ENCODE measurements around the gene MPZL1. TPM values are rescaled to one million over a fixed set of nuclear protein-coding genes. Genes with fewer than 3 reads are reported as not detected.

The MPZL1 gene
- total and polyA plus RNA-seq, 2 of the 8 experiments (the other 6 are each of a cell fraction or from before 2014, with no cell fraction given) = 37.8 to 120 TPM

DNA sequence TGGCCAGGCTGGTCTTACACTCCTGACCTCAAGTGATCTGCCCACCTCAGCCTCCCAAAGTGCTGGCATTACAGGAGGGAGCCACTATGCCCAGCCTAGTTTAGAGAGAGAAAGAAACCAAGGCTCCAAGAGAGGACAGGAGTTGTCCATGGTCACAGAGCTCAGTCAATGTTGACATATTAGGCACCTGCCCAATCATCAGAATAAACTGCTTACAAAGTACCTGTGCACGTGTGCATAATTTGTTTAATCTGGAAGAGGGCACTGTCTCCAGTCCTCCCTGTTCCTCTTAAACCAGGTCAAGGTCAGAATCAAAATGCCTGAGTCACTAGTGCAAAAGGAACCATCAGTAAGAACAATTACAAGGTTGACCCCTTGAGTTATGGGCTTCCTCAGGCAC, 20.3 kb upstream of the MPZL1 start:
- H2BK15ac ChIP-seq (ENCODE audit: low read length) = no peak overlapping the region
- H3K79me2 ChIP-seq (ENCODE audit: control insufficient read depth in 1 of 2, insufficient read depth in 2 of 2, low read length in 2 of 2) = no peaks in the 10 kb centered on the region
- H3K9ac ChIP-seq (replicated peaks in 1 of 4; ENCODE audit: extremely low read depth in 1 of 4, low read depth in 3 of 4, low read length in 3 of 4) = no peak overlapping the region
- H2BK20ac ChIP-seq (ENCODE audit: low read length) = no peak overlapping the region
- no peak overlapping the region for H3K56ac ChIP-seq (replicated peaks; ENCODE audit: insufficient read length, low read depth, low read length)
- no peak overlapping the region for H4K5ac ChIP-seq (ENCODE audit: insufficient read length, low read depth, low read length)
- no peak overlapping the region for H3K27ac ChIP-seq (ENCODE audit: low read depth, low read length)
- no peaks in the 10 kb centered on the region for H3K23me2 ChIP-seq (ENCODE audit: low read depth, low read length)
- FAIRE-seq (no peak), DNase-seq (ENCODE audit: low read depth in 1 of 2, low spot score in 2 of 2) (no peak)
- H3K9me3 ChIP-seq (ENCODE audit: insufficient read depth in 2 of 2, low read depth in 1 of 2, low read length in 1 of 2) = no peaks in the 10 kb centered on the region
- no peak overlapping the region for H2BK120ac ChIP-seq (replicated peaks; ENCODE audit: low read depth, low read length)
- H3K23ac ChIP-seq (ENCODE audit: insufficient read length) = no peak overlapping the region
- H3K4me1 ChIP-seq (replicated peaks in 1 of 4; ENCODE audit: control insufficient read depth in 3 of 4, insufficient read depth in 4 of 4, low read length in 3 of 4) = peaks cover 2 to 15% (median 9%) of the 10 kb centered on the region in 4 experiments; a peak in 4 of 7 replicates
- H3K36me3 ChIP-seq (ENCODE audit: control insufficient read depth in 2 of 4, insufficient read depth in 4 of 4, low read length in 3 of 4) = no peaks in the 10 kb centered on the region
- H2AK5ac ChIP-seq (ENCODE audit: low read depth, low read length) = no peak overlapping the region
- H3K14ac ChIP-seq (ENCODE audit: insufficient read length) = no peak overlapping the region
- POLR2A ChIA-PET (ENCODE audit: partially characterized antibody) = no interaction called here
- no peak overlapping the region for H3K4ac ChIP-seq (replicated peaks; ENCODE audit: insufficient read length, low read depth, low read length)
- H2BK5ac ChIP-seq (ENCODE audit: low read depth, low read length) = no peak overlapping the region
- WGBS, 2 experiments (ENCODE audit: extremely low coverage in 1 of 2, insufficient coverage in 1 of 2, insufficient read length in 1 of 2, insufficient replicate concordance in 2 of 2, low coverage in 1 of 2, low lambda C conversion rate in 2 of 2, missing lambda C conversion rate in 1 of 2) = 86% methylated on average over 1 of the region's 1 CpG; no CpG with 5 or more reads in 1 of the 2 experiments
- no peak overlapping the region for H2BK12ac ChIP-seq (ENCODE audit: low read depth, low read length)
- no peak overlapping the region for H4K91ac ChIP-seq (replicated peaks; ENCODE audit: insufficient read length, low read length)
- CTCF ChIA-PET (ENCODE audit: partially characterized antibody) = interaction anchor here (1.1 to 2.0 kb wide), 3 partner anchors 11 to 14 kb away, joined by 3 to 9 read pairs (median 6); no protein-coding TSS in a partner anchor
- no peak overlapping the region for H3K18ac ChIP-seq (ENCODE audit: extremely low read depth, low read length)
- H3K27me3 ChIP-seq (replicated peaks in 1 of 4; ENCODE audit: control insufficient read depth in 3 of 4, extremely low read depth in 1 of 4, insufficient read depth in 3 of 4, low read length in 3 of 4) = no peaks in the 10 kb centered on the region; a peak in 1 of 7 replicates
- no peak overlapping the region for H3K4me2 ChIP-seq (ENCODE audit: insufficient read depth in 1 of 2, low read depth in 2 of 2, low read length in 2 of 2)
- H3K79me1 ChIP-seq (ENCODE audit: low read depth, low read length) = no peaks in the 10 kb centered on the region
- H4K20me1 ChIP-seq (replicated peaks in 1 of 2; ENCODE audit: control insufficient read depth in 1 of 2, insufficient read depth in 2 of 2, low read length in 2 of 2) = no peaks in the 10 kb centered on the region
- H3K4me3 ChIP-seq (ENCODE audit: extremely low read depth in 1 of 4, insufficient read depth in 2 of 4, low read depth in 3 of 4, low read length in 4 of 4) = no peak overlapping the region
- H4K8ac ChIP-seq (ENCODE audit: extremely low read depth, insufficient read depth, low read length) = no peak overlapping the region
- H2AFZ ChIP-seq (ENCODE audit: low read length) = no peak overlapping the region
- TF ChIP-seq HDAC6 (IDR thresholded peaks at IDR 0.05; ENCODE audit: low read depth, low read length) (no peak), RFX5 (IDR thresholded peaks at IDR 0.05; ENCODE audit: borderline replicate concordance, low read depth, low read length) (no peak), BCL11A (IDR thresholded peaks at IDR 0.05; ENCODE audit: low read depth in 2 of 2, low read length in 2 of 2) (no peak), TAF1 (IDR thresholded peaks at IDR 0.05; ENCODE audit: low read depth, low read length) (no peak), BRCA1 (IDR thresholded peaks at IDR 0.05; ENCODE audit: low read depth, low read length) (no peak), SP2 (IDR thresholded peaks at IDR 0.05; ENCODE audit: low read length) (no peak), ATF3 (IDR thresholded peaks at IDR 0.05; ENCODE audit: insufficient read depth, low read depth, low read length) (no peak), NRF1 (IDR thresholded peaks at IDR 0.05; ENCODE audit: low read depth, low read length) (no peak), TCF12 (IDR thresholded peaks at IDR 0.05; ENCODE audit: low read depth, low read length) (no peak), CEBPB (IDR thresholded peaks at IDR 0.05; ENCODE audit: low read depth, low read length) (no peak)
- TF ChIP-seq, protein P1, sequence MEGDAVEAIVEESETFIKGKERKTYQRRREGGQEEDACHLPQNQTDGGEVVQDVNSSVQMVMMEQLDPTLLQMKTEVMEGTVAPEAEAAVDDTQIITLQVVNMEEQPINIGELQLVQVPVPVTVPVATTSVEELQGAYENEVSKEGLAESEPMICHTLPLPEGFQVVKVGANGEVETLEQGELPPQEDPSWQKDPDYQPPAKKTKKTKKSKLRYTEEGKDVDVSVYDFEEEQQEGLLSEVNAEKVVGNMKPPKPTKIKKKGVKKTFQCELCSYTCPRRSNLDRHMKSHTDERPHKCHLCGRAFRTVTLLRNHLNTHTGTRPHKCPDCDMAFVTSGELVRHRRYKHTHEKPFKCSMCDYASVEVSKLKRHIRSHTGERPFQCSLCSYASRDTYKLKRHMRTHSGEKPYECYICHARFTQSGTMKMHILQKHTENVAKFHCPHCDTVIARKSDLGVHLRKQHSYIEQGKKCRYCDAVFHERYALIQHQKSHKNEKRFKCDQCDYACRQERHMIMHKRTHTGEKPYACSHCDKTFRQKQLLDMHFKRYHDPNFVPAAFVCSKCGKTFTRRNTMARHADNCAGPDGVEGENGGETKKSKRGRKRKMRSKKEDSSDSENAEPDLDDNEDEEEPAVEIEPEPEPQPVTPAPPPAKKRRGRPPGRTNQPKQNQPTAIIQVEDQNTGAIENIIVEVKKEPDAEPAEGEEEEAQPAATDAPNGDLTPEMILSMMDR (IDR thresholded peaks at IDR 0.05; ENCODE audit: control extremely low read depth in 1 of 3, insufficient read depth in 1 of 3, low read depth in 1 of 3, low read length in 3 of 3) = no peak
